Superior temporal gyrus (tissue), 1 donor: ENCODE data around the gene WDR11.
A peak's percentile ranks its signal among the peaks of the same experiment; 100 is the strongest.

Experiments used
- DNase-seq: peaks from one replicate; pipeline ENCODE4 v3.0.0-alpha.2; 2016; ENCODE audit errors: extremely low spot score

The WDR11 gene, protein sequence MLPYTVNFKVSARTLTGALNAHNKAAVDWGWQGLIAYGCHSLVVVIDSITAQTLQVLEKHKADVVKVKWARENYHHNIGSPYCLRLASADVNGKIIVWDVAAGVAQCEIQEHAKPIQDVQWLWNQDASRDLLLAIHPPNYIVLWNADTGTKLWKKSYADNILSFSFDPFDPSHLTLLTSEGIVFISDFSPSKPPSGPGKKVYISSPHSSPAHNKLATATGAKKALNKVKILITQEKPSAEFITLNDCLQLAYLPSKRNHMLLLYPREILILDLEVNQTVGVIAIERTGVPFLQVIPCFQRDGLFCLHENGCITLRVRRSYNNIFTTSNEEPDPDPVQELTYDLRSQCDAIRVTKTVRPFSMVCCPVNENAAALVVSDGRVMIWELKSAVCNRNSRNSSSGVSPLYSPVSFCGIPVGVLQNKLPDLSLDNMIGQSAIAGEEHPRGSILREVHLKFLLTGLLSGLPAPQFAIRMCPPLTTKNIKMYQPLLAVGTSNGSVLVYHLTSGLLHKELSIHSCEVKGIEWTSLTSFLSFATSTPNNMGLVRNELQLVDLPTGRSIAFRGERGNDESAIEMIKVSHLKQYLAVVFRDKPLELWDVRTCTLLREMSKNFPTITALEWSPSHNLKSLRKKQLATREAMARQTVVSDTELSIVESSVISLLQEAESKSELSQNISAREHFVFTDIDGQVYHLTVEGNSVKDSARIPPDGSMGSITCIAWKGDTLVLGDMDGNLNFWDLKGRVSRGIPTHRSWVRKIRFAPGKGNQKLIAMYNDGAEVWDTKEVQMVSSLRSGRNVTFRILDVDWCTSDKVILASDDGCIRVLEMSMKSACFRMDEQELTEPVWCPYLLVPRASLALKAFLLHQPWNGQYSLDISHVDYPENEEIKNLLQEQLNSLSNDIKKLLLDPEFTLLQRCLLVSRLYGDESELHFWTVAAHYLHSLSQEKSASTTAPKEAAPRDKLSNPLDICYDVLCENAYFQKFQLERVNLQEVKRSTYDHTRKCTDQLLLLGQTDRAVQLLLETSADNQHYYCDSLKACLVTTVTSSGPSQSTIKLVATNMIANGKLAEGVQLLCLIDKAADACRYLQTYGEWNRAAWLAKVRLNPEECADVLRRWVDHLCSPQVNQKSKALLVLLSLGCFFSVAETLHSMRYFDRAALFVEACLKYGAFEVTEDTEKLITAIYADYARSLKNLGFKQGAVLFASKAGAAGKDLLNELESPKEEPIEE

DNA sequence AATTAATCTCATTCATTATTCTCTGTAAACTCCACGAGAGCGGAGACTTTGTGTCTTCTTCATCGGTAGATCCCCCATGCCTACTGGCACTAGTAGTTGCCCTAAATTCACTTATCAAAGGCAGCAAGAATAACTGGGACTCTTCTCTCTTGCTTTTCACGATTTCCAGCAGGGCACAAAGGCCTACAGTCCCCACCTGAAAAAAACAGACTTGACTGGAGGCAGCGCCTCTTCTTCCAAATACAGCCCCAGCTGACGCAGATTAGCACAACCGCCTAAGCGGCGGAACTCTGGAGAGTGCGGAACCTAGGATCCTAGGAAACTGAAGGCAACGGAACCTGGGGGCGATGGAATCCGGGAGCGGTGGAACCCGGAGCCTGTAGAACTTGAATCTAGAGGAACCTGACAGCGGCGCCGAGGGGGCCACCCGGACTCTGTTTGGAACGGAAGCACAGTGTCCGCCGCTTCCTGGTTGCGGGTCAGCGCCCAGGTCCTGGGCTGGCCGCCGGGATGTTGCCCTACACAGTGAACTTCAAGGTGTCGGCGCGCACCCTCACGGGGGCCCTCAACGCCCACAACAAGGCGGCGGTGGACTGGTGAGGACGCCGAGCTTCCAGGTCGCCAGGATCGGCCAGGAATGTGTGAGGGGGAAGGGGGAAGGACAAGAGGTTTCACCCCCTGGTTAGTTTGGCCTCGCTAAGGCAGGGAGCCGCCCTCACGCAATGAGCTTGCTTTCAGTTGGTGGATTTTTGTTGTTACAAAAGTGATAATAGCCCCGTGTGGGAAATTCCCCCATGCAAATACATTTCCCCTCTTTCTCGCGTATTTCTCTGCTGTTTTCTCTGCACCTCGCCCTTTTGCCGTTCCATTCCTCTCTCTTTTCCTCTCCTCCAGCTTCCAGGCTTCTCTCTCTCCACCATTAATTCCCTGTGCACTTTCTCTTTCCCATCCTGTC lies at the start of gene WDR11:
TSS of gene WDR11 (plus strand) at position 452 of the 955 bp plus-strand sequence. CDS start at position 511, 59 bp downstream.
- peak; percentile 95 for DNase-seq

DNA sequence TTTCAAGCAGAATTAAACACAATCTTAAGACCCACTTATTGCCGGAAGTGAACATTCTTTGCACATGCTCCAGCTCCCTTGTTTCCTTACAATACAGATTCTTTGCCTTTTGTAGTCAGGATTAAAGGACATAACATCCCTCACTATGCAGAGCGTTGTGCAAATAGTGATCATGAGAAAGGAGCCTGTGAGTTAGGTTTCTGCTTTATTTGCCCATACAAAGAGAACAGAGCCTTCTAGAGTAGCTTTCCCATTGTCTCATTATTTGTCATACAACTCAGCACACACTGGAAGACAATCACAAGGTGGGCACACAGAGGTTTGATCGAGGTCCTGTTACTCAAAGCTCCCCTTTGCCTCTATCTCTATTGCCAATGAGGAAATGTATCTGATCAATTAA lies 48.2 kb upstream of the WDR11 start:
- DNase-seq = no peak

DNA sequence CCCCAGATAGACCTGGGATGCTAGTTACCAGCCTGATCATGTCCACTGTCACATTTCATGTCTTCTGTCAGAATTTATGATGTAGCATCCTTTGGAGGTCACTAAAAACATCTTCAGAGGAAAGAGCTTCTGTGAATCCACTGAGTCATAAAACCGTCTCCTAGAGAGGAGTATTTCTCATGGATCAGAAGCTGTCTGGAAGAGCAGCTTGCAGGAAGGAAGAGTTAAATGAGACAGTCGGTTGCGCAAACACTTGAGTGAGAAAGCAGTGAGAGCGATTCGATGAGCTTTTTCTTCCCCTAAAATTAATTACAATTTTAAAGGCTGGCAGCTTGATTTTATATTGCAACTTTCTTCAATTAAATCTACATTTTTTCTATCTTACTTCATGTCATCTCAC lies 47.2 kb upstream of the WDR11 start:
- no peak for DNase-seq

- no peak for DNase-seq
Measured at GRCh38 chr10:120805014-120805812, 45.9 kb upstream of the WDR11 start.

DNA sequence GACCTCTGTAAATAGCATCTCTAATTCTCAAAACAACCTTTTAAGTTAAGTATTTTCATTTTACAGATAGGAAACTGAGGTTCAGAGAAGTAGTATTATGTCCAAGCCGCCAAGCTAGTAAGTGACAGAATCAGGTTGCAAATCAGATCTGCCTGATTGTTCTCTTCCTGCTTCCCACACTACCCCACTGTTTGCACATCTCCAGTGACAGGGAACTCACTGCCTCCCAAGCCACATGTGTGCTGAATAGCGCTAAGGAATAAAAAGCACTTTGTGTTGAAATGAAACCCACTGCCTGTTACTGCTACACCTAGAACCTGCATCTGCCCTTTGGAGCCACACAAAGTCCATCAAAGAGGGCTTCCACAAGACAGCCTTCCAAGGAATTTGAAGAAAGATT lies 45.1 kb upstream of the WDR11 start:
- DNase-seq = no peak

DNA sequence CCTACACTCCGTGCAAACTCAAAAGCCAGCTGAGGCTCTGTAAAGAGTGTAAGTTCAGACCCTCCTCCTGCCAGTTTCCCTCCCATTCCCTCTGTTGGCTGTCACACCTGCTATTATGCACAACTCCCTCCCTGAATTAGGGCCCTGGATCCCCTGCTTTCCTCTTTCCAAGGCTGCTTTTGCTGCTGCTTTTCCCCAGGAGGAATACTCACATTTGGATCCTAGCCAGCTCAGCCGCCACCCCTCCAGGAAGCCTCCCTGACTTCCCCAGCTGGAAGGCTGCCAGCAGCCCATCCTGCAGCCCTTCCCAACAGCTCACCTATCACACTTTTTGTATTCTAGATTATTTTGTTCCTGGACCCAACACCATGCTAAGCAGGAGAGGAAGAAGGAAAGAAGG lies 40.9 kb upstream of the WDR11 start:
- DNase-seq = no peak

DNA sequence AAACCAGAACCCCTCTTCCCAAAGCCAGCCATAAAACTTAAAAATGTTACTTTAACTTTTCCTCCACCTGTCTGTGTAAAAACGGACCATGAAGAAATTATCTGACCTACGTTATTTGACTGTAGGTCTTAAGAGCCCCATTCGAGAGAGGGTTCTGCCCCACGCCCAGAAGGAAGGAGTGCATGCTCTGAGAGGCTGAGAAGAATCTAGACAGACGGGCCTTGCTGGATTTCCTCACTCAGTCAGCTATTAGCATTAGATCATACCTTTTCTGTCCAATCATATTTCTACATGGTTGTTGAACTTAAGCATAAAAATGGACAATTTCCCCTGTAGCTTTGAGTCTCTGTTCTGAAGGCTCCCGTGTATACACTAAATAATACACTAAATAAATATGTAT lies 38.1 kb upstream of the WDR11 start:
- DNase-seq = no peak

- DNase-seq = no peak
Measured at GRCh38 chr10:120818301-120818700, 32.9 kb upstream of the WDR11 start.

DNA sequence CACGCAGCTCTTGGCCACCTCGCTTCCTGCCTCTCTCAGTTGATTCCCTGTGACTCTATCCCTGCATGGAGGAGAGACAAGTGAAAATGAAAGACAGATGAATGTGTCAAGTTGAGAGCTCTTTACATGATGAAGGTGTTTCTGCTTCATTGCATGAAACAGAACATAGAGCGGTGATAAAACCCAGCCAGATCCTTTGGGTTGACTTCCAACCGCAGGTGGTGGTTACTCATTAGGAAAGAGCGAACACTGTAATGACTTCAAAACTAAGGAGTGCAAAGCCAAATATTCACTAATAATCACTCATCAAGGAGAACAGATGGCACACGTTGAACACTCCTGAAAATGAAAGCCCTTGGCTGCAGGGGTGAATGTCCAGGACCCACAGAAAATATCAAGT lies 31.8 kb upstream of the WDR11 start:
- DNase-seq = no peak

GRCh38 chr10:120823266-120823665 lies 27.9 kb upstream of the WDR11 start:
- no peak for DNase-seq

- peak; percentile 59 for DNase-seq
Measured at GRCh38 chr10:120824881-120825309, 26.3 kb upstream of the WDR11 start.

DNA sequence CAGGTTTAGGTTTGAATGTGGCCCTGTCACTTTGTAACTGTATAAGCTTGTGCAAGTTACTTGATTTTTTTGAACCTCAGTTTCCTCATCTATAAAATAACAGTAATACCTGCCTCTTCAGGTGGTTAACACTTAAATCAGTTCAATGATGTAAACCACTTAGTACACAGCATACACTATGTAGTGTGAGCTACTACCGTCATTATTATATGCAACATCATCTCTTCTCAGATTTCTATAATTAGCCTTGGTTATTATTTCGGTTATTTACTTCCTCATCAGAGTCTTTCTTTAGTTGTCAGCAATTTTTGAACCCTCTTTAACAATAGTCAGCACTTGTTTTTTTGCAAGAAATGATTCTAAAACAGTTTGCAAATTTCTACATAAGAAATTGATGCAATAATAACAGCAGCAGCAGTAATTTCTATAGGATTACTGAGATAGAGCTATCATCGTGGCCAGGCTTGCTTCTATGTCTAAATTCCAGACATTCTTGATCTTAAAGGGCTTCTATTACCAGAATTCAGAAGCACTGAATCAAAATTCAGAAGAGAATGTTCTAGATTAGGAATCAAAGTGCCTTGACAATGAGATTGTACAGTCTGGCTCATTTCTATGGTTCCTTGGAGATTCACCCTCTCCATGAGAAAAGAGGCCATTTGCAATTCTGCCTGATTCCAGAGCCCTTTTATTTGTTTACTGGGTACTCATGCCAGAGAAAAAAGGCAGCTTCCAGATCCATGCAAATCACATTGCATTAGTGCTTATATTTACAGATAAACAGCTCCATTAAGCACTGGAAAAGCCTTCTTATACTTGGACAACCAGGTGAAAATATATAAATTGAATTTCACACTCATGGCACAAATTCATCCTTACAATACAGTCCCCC lies 25.0 kb upstream of the WDR11 start:
- DNase-seq = no peak

DNA sequence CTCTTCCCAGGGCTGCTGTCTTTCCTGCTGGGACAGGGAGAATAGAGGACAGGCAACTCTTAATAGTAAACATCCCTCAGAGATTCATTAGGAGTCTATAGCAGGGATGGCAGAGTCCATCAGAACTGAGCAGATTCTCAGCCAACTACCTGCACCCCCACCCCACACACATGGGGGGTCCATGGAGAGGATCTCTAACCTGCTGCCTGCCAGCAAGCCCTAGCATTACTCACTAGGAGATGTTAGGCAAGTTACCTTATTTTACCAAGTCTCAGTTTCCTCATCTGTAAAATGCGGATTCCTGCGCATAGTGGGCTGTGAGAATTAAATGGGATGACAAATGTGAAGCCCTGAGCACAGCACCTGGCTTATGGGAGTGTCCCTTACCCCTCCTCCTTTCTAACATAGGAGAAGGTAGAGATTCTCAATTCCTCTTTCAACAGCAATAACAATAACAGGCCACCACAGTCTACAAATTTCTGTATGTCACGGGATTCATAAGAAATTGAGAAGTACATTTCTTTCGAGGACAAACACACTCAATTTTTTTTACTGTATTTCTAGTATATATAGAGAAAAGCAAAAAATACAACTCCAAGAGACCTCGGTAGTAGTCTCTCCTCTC lies 23.8 kb upstream of the WDR11 start:
- no peak for DNase-seq

- no peak for DNase-seq
Measured at GRCh38 chr10:120828763-120829319, 22.3 kb upstream of the WDR11 start.

- no peak for DNase-seq
Measured at GRCh38 chr10:120832106-120832505, 19.1 kb upstream of the WDR11 start.

DNA sequence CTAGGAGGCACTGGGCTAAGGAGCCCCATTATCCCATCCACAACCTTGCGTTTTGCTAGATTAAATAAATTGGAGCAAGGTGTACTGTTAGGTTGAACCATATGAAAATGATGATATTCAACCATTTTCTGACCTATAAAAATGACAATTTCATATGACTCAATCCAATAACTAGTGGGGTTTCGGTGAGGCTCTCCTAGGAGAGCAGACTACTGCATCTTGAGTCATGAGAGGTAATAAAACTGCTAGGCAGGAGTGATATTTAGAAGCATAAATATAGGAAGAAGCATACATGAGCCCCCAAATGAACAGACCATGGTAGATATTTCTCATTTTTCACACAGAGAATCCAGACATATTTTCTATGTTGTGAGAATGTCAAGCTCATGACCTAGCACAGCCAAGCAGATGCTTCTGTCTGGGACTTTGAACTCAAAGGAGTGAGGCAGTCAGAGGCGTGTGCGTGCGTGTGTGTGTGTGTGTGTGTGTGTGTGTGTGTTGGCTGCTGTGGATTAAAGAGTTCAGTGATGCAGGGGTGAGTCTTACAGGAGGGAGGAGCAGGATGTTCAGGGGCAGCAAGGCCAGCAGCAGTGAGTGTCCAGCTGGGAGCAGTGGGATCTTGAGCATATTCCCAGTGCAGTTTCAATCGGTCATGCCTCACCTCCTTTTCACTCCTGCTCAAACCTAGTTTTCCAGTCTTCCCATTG lies 17.8 kb upstream of the WDR11 start:
- no peak for DNase-seq

- no peak for DNase-seq
Measured at GRCh38 chr10:120835603-120836002, 15.6 kb upstream of the WDR11 start.

DNA sequence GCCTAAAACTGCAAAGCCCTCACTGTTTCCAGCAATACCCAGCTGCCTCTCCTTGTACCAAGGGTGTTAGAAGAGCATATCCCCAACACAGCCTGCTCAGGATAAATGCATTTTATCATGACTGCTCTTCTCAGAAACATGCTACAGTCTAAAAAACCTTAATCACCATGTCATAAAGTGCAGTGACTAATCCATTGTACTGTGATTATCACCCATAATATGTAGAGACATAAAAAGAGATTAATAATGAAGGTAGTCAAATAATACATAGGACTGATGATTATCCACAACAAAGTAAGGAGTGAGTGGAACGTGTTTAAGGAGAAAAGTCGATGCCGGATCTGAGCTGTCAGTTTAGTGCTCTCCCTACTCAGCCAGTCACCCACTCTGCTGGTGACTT lies 12.2 kb upstream of the WDR11 start:
- DNase-seq = no peak
